Ovary (tissue), 9 donors: ENCODE data around the gene QTRT2. TPM values are rescaled to one million over a fixed set of nuclear protein-coding genes. Genes with fewer than 3 reads are reported as not detected.

Source experiments
- polyA plus RNA-seq, 2 donors: library from polyadenylated mRNA; stranded (reverse); fragments of 200-250 nt in 1 of 2; fragments of 350-450 nt in 1 of 2; fragmentation: Illumina TruSeq in 1 of 2; extraction: RNeasy Lipid Tissue Mini Kit (QIAGEN cat#74804) in 1 of 2; gene quantifications; one replicate each; pipeline ENCODE4 v1.2.3, GENCODE V29; 2013 to 2014
- total RNA-seq, 7 donors: library from RNA; depleted of rRNA in 2 of 7; stranded (reverse); fragments of >200 nt in 2 of 7; fragmentation: NEBNext Ultra II Directional in 3 of 7; extraction: Animal tissue kit (Norgen Biotek cat#: 25700) in 3 of 7; gene quantifications; one replicate each; pipeline versions ENCODE4 v1.1.0 to v1.2.4, GENCODE V29; 2016 to 2023
- donor health status: DM: no; HTN: no; CAD: no; lungs with moderate emphysema.
- donor health status: DM: no; HTN: no; CAD: no.
- donor health status: Bipolar disorder and iron deficiency.
- donor health status: DM: yes; HTN: yes; CAD: no.
- donor health status: DM: no; HTN: no; CAD: no.
- donor health status: DM: yes; HTN: yes; CAD: no.

The QTRT2 gene
- total and polyA plus RNA-seq, 9 donors, result 6.4 to 32.6 (median 20.3) TPM

Other genes starting within 250 kb of the QTRT2 start
- 10 to 100 TPM in 1 of 7 donors, 1 to 10 TPM in 5, under 1 TPM in 1; 0.35 to 10.7 (median 1.8) TPM for gene GRAMD1C, start 217.9 kb upstream of the QTRT2 start, total RNA-seq
- gene GRAMD1C, start 217.9 kb upstream of the QTRT2 start, polyA plus RNA-seq, result 1 to 10 TPM in 1 of 2 donors, under 1 TPM in 1; 0.75 to 1.9 TPM
- gene ZDHHC23, start 108.7 kb upstream of the QTRT2 start, total RNA-seq, result 1 to 10 TPM; 1.4 to 6.7 (median 3.0) TPM
- 1 to 10 TPM in 1 of 2 donors, under 1 TPM in 1; 0.80 to 2.9 TPM for gene ZDHHC23, start 108.7 kb upstream of the QTRT2 start, polyA plus RNA-seq
- 10 to 100 TPM in 1 of 7 donors, 1 to 10 TPM in 6; 4.6 to 15.0 (median 5.8) TPM for gene CCDC191, start 211 bp upstream of the QTRT2 start, total RNA-seq
- 1 to 10 TPM; 3.1 to 4.9 TPM for gene CCDC191, start 211 bp upstream of the QTRT2 start, polyA plus RNA-seq
- not detected for gene DRD3, start 122.3 kb downstream of the QTRT2 start, total RNA-seq
- gene DRD3, start 122.3 kb downstream of the QTRT2 start, polyA plus RNA-seq, result not detected
- under 1 TPM in 1 of 7 donors, not detected in 6; 0.12 TPM for gene ZNF80, start 180.8 kb downstream of the QTRT2 start, total RNA-seq
- under 1 TPM in 1 of 2 donors, not detected in 1; 0.02 TPM for gene ZNF80, start 180.8 kb downstream of the QTRT2 start, polyA plus RNA-seq
- under 1 TPM in 3 of 7 donors, not detected in 4; 0.12 to 0.35 (median 0.28) TPM for gene TIGIT, start 237.3 kb downstream of the QTRT2 start, total RNA-seq
- under 1 TPM; 0.07 to 1.00 TPM for gene TIGIT, start 237.3 kb downstream of the QTRT2 start, polyA plus RNA-seq